ENCODE data around the gene SFRP4.

- TF ChIP-seq CTCF (conservative IDR thresholded peaks at IDR 0.05) (no peak), EZH2 (IDR thresholded peaks at IDR 0.05; ENCODE audit: low read depth) (no peak)
Measured at GRCh38 chr7:37933018-37933566, 16.5 kb upstream of the SFRP4 start.

Data from PC-9 (cell line).